Muscle layer of duodenum (tissue), 2 donors: ENCODE results near the gene MLF2.

ENCODE experiments used
- H3K27ac ChIP-seq: one replicate; pipeline ENCODE4 v1.7.0; 2013; ENCODE audit warnings: mild to moderate bottlenecking, low read length
- H3K27me3 ChIP-seq: one replicate; pipeline ENCODE4 v1.7.0; 2013; ENCODE audit warnings: low read depth, mild to moderate bottlenecking, control low read depth, low read length
- H3K36me3 ChIP-seq, 2 donors: one replicate each; pipeline ENCODE4 v1.7.0; 2013; ENCODE audit warnings: low read length in 2 of 2, control low read depth in 1 of 2, mild to moderate bottlenecking in 1 of 2; ENCODE audit not compliant: insufficient read depth in 2 of 2, control insufficient read depth in 1 of 2
- H3K4me1 ChIP-seq, 2 donors: one replicate each; pipeline ENCODE4 v1.7.0; 2013; ENCODE audit warnings: low read length in 2 of 2, mild to moderate bottlenecking in 2 of 2, control low read depth in 1 of 2, moderate library complexity in 1 of 2; ENCODE audit not compliant: insufficient read depth in 2 of 2, control insufficient read depth in 1 of 2
- H3K4me3 ChIP-seq, 2 donors: one replicate each; pipeline ENCODE4 v1.7.0; 2013; ENCODE audit warnings: low read length in 2 of 2, low read depth in 1 of 2, mild to moderate bottlenecking in 1 of 2
- H3K9me3 ChIP-seq, 2 donors: one replicate each; pipeline ENCODE4 v1.7.0; 2013; ENCODE audit warnings: low read length in 2 of 2, control low read depth in 1 of 2, mild to moderate bottlenecking in 1 of 2; ENCODE audit not compliant: control insufficient read depth in 1 of 2
- donor health status: healthy.

The MLF2 gene, protein sequence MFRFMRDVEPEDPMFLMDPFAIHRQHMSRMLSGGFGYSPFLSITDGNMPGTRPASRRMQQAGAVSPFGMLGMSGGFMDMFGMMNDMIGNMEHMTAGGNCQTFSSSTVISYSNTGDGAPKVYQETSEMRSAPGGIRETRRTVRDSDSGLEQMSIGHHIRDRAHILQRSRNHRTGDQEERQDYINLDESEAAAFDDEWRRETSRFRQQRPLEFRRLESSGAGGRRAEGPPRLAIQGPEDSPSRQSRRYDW

GRCh38 chr12:6752921-6753771 is at the start of gene MLF2:
MLF2 (minus strand) TSS chr12:6753141; CDS start chr12:6752334, 807 bp downstream.
- Histone ChIP-seq H3K4me1 (peaks cover 11 to 16% of the 10 kb centered on the region in 2 donors), H3K9me3 (no peaks in the 10 kb centered on the region), H3K36me3 (peaks cover 15 to 43% of the 10 kb centered on the region in 2 donors)

DNA sequence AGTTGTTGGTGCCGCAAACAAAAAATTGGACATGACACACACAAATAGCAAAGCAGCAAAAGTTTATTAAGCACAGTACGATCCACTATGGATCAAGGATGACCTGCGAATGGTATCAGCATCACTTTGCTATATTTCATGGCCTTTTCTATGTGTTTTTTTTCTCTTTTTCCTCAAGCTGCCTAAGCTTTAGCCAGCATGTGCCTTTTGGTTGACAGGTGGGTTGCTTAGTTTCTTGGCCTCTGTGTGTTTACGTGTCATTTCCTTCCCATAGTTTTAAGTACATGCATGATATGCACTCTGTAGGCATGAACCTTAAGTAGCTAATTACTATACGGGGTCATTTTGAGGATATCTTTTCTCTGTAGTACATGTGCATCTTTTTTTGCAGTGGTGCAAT is 46.2 kb upstream of the MLF2 start:
- H3K9me3 ChIP-seq: no peaks in the 10 kb centered on the region
- no peaks in the 10 kb centered on the region for H3K4me1 ChIP-seq
- no peak overlapping the region for H3K27ac ChIP-seq
- H3K4me3 ChIP-seq: no peak overlapping the region
- no peaks in the 10 kb centered on the region for H3K27me3 ChIP-seq
- H3K36me3 ChIP-seq: no peaks in the 10 kb centered on the region

More at GRCh38 chr12:6752921-6753771, at the start of gene MLF2:
- Histone ChIP-seq H3K27ac (peak within 1 kb of the TSS; percentile 99), H3K4me3 (peak within 1 kb of the TSS; percentile 62 to 90), H3K27me3 (no peaks in the 10 kb centered on the region)

GRCh38 chr12:6796576-6796975 is 43.6 kb upstream of the MLF2 start:
- Histone ChIP-seq H3K4me3 (no peak overlapping the region), H3K9me3 (no peaks in the 10 kb centered on the region), H3K4me1 (peaks cover 0 to 10% of the 10 kb centered on the region in 2 donors), H3K36me3 (no peaks in the 10 kb centered on the region), H3K27me3 (no peaks in the 10 kb centered on the region), H3K27ac (no peak overlapping the region)

- Histone ChIP-seq H3K36me3 (no peaks in the 10 kb centered on the region), H3K27ac (no peak overlapping the region), H3K9me3 (no peaks in the 10 kb centered on the region), H3K4me3 (no peak overlapping the region), H3K4me1 (peaks cover 0 to 10% of the 10 kb centered on the region in 2 donors), H3K27me3 (no peaks in the 10 kb centered on the region)
These were observed 42.1 kb upstream of the MLF2 start for GRCh38 chr12:6795088-6795487.

DNA sequence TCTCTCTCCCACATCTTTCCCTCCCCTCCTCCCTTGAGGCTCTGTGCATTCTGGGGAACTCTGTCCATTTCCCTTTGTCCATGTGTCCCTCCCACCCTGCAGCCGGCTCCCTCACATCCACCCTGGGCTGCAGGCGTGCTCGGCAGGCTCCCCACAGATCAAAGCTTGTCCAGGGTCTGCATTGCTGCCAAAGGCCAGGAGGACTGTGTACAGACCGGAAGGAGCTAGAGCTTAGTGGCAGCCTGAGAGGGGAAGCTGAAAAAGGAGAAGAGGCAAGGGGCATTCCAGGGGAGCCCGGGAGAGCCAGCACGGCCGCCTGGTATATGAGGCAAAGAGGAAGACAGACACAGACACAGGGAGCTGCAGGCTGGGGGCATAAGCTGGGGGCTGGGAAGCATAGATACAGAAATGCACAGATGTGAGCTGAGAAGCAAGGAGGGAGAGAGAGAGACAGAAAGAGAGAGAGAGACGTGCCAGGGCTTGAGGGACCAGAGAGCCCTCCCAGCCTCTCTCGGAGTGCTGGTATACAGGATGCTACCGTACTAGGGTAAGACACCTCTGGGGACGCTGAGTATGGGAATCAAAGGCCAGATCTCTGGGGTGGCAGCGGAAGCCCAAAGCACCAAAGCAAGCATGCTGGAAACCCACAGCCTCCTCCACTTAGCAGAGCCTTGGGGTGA is 39.7 kb upstream of the MLF2 start:
- Histone ChIP-seq H3K9me3 (no peaks in the 10 kb centered on the region), H3K36me3 (no peaks in the 10 kb centered on the region), H3K27me3 (no peaks in the 10 kb centered on the region), H3K27ac (no peak overlapping the region), H3K4me1 (peaks cover 0 to 10% of the 10 kb centered on the region in 2 donors), H3K4me3 (peak overlapping the region; percentile 27 to 40)

GRCh38 chr12:6791931-6792520 is 39.1 kb upstream of the MLF2 start:
- H3K27ac ChIP-seq: no peak overlapping the region
- peaks cover 0 to 10% of the 10 kb centered on the region in 2 donors for H3K4me1 ChIP-seq
- no peaks in the 10 kb centered on the region for H3K27me3 ChIP-seq
- peak overlapping the region in 1 of 2 donors; percentile 40 for H3K4me3 ChIP-seq
- no peaks in the 10 kb centered on the region for H3K36me3 ChIP-seq
- H3K9me3 ChIP-seq: no peaks in the 10 kb centered on the region

DNA sequence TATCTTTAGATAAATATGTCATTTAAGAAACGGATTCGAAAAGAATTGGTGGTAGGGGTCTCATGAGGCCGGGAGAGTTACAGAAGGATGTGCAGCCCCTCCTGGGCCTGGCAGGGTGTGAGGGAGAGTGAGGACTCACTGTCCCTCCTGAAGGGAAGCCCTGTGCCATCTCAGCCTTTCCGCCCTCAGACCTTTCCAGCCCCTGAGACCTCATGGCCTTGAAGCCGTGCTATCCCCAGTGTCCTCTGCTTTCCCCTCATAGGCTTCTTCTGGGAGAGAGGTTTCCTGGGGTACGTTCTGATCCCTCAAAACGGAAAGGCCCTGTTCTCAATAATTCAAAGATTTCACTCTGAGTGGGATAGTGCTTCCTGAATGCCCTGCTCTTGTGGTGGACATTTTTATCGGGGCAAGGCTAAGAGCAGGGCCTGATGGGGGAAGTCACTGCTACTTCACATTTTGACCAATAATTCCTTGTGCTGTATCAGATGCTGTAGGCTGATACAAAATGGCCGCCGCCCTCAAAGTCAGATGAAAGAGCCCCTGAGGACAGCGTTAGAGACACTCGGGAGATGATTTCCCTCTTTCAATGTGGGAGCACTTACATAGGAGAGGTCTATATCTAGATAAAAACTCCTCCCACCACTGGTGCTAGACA is 37.7 kb upstream of the MLF2 start:
- H3K36me3 ChIP-seq: no peaks in the 10 kb centered on the region
- no peaks in the 10 kb centered on the region for H3K9me3 ChIP-seq
- peak overlapping the region; percentile 23 for H3K27ac ChIP-seq
- H3K4me3 ChIP-seq: peak overlapping the region in 1 of 2 donors; percentile 37
- peaks cover 0 to 10% of the 10 kb centered on the region in 2 donors for H3K4me1 ChIP-seq
- no peaks in the 10 kb centered on the region for H3K27me3 ChIP-seq

GRCh38 chr12:6788972-6789924 is 36.3 kb upstream of the MLF2 start, which contains the start of gene CD4:
CD4 (plus strand) TSS chr12:6789528; CDS start chr12:6800139, 10,611 bp downstream.
- peaks cover 0 to 10% of the 10 kb centered on the region in 2 donors for H3K4me1 ChIP-seq
- H3K4me3 ChIP-seq: peak within 1 kb of the TSS; percentile 2 to 13
- peak within 1 kb of the TSS; percentile 23 for H3K27ac ChIP-seq
- no peaks in the 10 kb centered on the region for H3K9me3 ChIP-seq
- H3K36me3 ChIP-seq: no peaks in the 10 kb centered on the region
- no peaks in the 10 kb centered on the region for H3K27me3 ChIP-seq

- peaks cover 0 to 1% of the 10 kb centered on the region in 2 donors for H3K4me1 ChIP-seq
- no peak overlapping the region for H3K4me3 ChIP-seq
- no peak overlapping the region for H3K27ac ChIP-seq
- no peaks in the 10 kb centered on the region for H3K36me3 ChIP-seq
- no peaks in the 10 kb centered on the region for H3K9me3 ChIP-seq
- H3K27me3 ChIP-seq: no peaks in the 10 kb centered on the region
These were observed 34.4 kb upstream of the MLF2 start for GRCh38 chr12:6787309-6787708.
